GM23338 (cell line): ENCODE results near the gene TGDS.

Source experiments
- EZH2 ChIP-seq: fragments of 200-600 bp; sonication (generic); IDR thresholded peaks from one replicate; pipeline ENCODE4 v1.8.0; 2017; ENCODE audit warnings: antibody characterized with exemption, mild to moderate bottlenecking, low read depth; ENCODE audit not compliant: unreplicated experiment
- JUNB ChIP-seq: IDR thresholded peaks from one replicate; pipeline ENCODE4 v1.6.1; 2016; ENCODE audit warnings: antibody characterized with exemption; ENCODE audit not compliant: unreplicated experiment
- POLR2AphosphoS5 ChIP-seq: IDR thresholded peaks from 2 replicates; pipeline ENCODE4 v1.6.1; 2016; ENCODE audit warnings: antibody characterized with exemption, low read depth
- TF ChIP-seq, protein P1 (sequence below), 2 experiments: fragments of 200-600 bp in 1 of 2; sonication (generic) in 1 of 2; conservative IDR thresholded peaks; 2 replicates each; pipeline versions ENCODE4 v1.5.1 to v1.6.1; 2016 to 2017; ENCODE audit warnings: antibody characterized with exemption in 2 of 2, low read depth in 2 of 2, mild to moderate bottlenecking in 2 of 2, moderate library complexity in 1 of 2
- TF ChIP-seq, protein P2 (sequence below): IDR thresholded peaks from one replicate; pipeline ENCODE4 v1.6.1; 2018; ENCODE audit warnings: antibody characterized with exemption; ENCODE audit not compliant: unreplicated experiment
- TF ChIP-seq, protein P3 (sequence below): IDR thresholded peaks from 2 replicates; pipeline ENCODE4 v1.6.1; 2016; ENCODE audit warnings: antibody characterized with exemption

DNA sequence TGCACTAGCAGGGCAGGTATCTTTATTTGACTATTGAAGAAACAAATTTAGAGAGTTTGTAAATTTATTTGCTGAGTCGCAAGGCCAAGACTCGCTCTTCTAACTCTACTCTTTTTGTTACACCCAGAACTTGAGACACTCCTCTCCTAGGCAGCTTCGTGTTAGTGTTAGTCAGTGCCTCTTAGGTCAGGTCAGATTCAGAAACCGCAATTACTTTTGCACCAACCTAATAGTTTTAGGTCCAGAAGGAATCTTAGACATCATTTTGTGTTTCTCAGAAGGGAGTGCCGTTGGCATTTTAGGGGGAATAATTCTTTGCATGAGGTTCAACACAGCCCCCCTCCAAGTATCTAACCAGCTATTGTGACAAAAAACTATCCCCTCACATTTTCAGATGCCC is 14.5 kb upstream of the TGDS start:
- TF ChIP-seq, protein P1, sequence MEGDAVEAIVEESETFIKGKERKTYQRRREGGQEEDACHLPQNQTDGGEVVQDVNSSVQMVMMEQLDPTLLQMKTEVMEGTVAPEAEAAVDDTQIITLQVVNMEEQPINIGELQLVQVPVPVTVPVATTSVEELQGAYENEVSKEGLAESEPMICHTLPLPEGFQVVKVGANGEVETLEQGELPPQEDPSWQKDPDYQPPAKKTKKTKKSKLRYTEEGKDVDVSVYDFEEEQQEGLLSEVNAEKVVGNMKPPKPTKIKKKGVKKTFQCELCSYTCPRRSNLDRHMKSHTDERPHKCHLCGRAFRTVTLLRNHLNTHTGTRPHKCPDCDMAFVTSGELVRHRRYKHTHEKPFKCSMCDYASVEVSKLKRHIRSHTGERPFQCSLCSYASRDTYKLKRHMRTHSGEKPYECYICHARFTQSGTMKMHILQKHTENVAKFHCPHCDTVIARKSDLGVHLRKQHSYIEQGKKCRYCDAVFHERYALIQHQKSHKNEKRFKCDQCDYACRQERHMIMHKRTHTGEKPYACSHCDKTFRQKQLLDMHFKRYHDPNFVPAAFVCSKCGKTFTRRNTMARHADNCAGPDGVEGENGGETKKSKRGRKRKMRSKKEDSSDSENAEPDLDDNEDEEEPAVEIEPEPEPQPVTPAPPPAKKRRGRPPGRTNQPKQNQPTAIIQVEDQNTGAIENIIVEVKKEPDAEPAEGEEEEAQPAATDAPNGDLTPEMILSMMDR (conservative IDR thresholded peaks at IDR 0.05; ENCODE audit: low read depth in 2 of 2), result no peak
- no peak for TF ChIP-seq EZH2
- TF ChIP-seq, protein P2, sequence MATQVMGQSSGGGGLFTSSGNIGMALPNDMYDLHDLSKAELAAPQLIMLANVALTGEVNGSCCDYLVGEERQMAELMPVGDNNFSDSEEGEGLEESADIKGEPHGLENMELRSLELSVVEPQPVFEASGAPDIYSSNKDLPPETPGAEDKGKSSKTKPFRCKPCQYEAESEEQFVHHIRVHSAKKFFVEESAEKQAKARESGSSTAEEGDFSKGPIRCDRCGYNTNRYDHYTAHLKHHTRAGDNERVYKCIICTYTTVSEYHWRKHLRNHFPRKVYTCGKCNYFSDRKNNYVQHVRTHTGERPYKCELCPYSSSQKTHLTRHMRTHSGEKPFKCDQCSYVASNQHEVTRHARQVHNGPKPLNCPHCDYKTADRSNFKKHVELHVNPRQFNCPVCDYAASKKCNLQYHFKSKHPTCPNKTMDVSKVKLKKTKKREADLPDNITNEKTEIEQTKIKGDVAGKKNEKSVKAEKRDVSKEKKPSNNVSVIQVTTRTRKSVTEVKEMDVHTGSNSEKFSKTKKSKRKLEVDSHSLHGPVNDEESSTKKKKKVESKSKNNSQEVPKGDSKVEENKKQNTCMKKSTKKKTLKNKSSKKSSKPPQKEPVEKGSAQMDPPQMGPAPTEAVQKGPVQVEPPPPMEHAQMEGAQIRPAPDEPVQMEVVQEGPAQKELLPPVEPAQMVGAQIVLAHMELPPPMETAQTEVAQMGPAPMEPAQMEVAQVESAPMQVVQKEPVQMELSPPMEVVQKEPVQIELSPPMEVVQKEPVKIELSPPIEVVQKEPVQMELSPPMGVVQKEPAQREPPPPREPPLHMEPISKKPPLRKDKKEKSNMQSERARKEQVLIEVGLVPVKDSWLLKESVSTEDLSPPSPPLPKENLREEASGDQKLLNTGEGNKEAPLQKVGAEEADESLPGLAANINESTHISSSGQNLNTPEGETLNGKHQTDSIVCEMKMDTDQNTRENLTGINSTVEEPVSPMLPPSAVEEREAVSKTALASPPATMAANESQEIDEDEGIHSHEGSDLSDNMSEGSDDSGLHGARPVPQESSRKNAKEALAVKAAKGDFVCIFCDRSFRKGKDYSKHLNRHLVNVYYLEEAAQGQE, result no peak
- TF ChIP-seq POLR2AphosphoS5, result no peak
- no peak for TF ChIP-seq JUNB
- TF ChIP-seq, protein P3, sequence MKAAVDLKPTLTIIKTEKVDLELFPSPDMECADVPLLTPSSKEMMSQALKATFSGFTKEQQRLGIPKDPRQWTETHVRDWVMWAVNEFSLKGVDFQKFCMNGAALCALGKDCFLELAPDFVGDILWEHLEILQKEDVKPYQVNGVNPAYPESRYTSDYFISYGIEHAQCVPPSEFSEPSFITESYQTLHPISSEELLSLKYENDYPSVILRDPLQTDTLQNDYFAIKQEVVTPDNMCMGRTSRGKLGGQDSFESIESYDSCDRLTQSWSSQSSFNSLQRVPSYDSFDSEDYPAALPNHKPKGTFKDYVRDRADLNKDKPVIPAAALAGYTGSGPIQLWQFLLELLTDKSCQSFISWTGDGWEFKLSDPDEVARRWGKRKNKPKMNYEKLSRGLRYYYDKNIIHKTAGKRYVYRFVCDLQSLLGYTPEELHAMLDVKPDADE, result no peak
